ENCODE data around the gene CDH4.

GRCh38 chr20:61803416-61803914 is 551.4 kb downstream of the CDH4 start:
- TF ChIP-seq CTCF (IDR thresholded peaks at IDR 0.05) (no peak), POLR2A (IDR thresholded peaks at IDR 0.05) (no peak)
